Neuron (in vitro differentiated cells): ENCODE results near the gene FBXL13.
"Not testable (repeated sequence)": the region's sequence is repeated elsewhere in the genome, so short reads cannot be mapped to it uniquely, and the experiment has no call there.

Experiments
- H2AFZ ChIP-seq: one replicate; pipeline ENCODE4 v1.6.1; 2013; ENCODE audit warnings: low read depth, mild to moderate bottlenecking, inconsistent platforms, low read length, moderate library complexity
- H3K27me3 ChIP-seq: one replicate; pipeline ENCODE4 v1.6.1; 2013; ENCODE audit warnings: low read length; ENCODE audit not compliant: insufficient read depth
- H3K36me3 ChIP-seq: one replicate; pipeline ENCODE4 v1.6.1; 2013; ENCODE audit warnings: low read length; ENCODE audit not compliant: insufficient read depth
- H3K4me1 ChIP-seq: one replicate; pipeline ENCODE4 v1.6.1; 2013; ENCODE audit warnings: low read length; ENCODE audit not compliant: insufficient read depth
- H3K4me3 ChIP-seq: 2 replicates; pipeline ENCODE4 v1.5.1; 2013; ENCODE audit warnings: mild to moderate bottlenecking, low read length, moderate library complexity
- H3K9me3 ChIP-seq: one replicate; pipeline ENCODE4 v1.6.1; 2013; ENCODE audit warnings: low read length

FBXL13 gene

DNA sequence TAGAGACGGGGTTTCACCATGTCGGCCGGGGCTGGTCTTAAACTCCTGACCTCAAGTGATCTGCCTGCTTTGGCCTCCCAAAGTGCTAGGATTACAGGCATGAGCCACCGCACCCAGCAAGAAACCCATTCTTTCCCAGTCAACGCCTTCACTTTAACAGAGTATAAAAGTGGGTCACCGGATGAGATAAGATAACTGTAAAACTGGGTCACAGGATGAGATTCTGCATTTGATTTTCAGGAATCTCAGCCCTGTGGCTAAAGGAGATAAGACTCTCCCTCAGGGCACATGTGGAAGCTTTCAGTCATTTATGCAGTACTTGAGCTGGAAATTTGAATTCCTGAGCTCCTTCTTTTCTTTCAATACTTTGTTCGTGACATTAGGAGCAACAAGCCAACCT, 91.0 kb downstream of the FBXL13 start:
- no peaks in the 10 kb centered on the region for H3K9me3 ChIP-seq
- H3K4me1 ChIP-seq: no peaks in the 10 kb centered on the region
- no peak overlapping the region for H2AFZ ChIP-seq
- H3K27me3 ChIP-seq: no peaks in the 10 kb centered on the region
- no peak overlapping the region for H3K4me3 ChIP-seq
- H3K36me3 ChIP-seq: no peaks in the 10 kb centered on the region

GRCh38 chr7:102982235-102982634, 92.4 kb downstream of the FBXL13 start:
- Histone ChIP-seq H3K27me3 (no peaks in the 10 kb centered on the region), H3K4me1 (no peaks in the 10 kb centered on the region), H3K36me3 (no peaks in the 10 kb centered on the region), H2AFZ (no peak overlapping the region), H3K4me3 (no peak overlapping the region), H3K9me3 (no peaks in the 10 kb centered on the region)

DNA sequence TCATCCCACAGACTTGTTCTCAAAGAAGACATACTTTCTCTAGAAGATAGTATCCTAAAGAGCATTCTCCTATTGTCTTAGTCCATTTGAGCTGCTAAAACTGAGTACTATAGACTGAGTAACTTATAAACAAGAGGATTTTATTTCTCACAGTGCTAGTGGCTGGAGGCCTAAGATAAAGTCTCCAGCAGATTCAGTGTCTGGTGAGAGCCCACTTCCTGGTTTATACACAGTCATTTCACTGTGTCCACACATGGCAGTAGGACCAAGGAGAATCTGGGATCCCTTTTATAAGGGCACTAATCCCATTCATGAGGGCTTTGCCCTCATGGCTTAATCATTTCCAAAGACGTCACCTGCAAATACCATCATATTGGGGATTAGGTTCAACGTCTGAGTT, 93.1 kb downstream of the FBXL13 start:
- Histone ChIP-seq H3K4me3 (no peak overlapping the region), H2AFZ (no peak overlapping the region), H3K4me1 (no peaks in the 10 kb centered on the region), H3K27me3 (no peaks in the 10 kb centered on the region), H3K9me3 (no peaks in the 10 kb centered on the region), H3K36me3 (no peaks in the 10 kb centered on the region)

DNA sequence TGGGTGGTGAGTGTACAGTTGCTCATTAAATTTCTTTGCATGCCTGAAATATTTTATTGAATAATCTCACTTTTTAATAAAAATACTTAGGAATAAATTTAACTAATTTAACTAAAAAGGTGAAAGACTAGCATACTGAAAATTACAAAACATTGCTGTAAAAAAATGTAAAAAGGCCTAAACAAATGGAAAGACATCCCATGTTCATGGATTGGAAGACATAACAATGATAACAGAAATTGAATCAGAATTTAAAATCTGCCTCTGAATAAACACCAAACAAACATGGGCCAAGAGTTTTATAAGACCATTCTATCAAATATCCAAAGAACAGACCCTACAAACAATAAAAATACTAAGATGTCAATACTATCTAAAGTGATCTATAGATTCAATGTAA, 94.9 kb downstream of the FBXL13 start:
- Histone ChIP-seq H2AFZ (no peak overlapping the region), H3K4me1 (no peaks in the 10 kb centered on the region), H3K27me3 (no peaks in the 10 kb centered on the region), H3K9me3 (no peaks in the 10 kb centered on the region), H3K4me3 (no peak overlapping the region), H3K36me3 (no peaks in the 10 kb centered on the region)

- no peaks in the 10 kb centered on the region for H3K36me3 ChIP-seq
- H3K4me1 ChIP-seq: no peaks in the 10 kb centered on the region
- no peaks in the 10 kb centered on the region for H3K27me3 ChIP-seq
- H3K9me3 ChIP-seq: no peaks in the 10 kb centered on the region
- no peak overlapping the region for H2AFZ ChIP-seq
- H3K4me3 ChIP-seq: no peak overlapping the region
Measured at GRCh38 chr7:102978284-102978683, 96.3 kb downstream of the FBXL13 start.

DNA sequence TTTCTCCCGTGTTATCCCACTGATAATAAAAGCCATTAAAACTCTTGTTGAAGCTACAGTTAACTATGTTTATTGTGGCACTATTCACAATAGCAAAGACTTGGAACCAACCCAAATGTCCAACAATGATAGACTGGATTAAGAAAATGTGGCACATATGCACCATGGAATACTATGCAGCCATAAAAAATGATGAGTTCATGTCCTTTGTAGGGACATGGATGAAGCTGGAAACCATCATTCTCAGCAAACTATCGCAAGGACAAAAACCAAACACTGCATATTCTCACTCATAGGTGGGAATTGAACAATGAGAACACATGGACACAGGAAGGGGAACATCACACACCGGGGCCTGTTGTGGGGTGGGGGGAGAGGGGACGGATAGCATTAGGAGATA, 97.0 kb downstream of the FBXL13 start:
- H3K9me3 ChIP-seq, H3K36me3 ChIP-seq, H3K4me3 ChIP-seq, H2AFZ ChIP-seq, H3K4me1 ChIP-seq, H3K27me3 ChIP-seq: not testable (repeated sequence)

DNA sequence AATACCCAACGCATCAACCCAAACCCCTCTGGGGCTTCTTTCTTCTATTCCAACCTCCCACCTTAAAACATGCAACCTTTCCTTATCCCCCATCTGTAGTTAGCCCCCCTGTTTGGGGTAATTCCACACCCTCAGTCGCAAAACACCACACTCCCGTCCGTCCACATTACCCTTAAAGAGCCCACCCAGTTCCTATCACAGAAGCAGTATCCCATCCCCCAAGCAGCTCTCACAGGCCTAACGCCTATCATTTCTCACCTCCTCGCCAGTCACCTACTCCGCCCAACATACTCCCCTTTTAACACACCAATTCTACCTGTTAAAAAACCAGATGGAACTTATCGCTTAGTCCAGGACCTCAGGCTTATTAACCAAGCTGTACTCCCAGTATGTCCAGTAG, 98.1 kb downstream of the FBXL13 start:
- Histone ChIP-seq H3K4me1 (no peaks in the 10 kb centered on the region), H3K27me3 (no peaks in the 10 kb centered on the region), H3K9me3 (no peaks in the 10 kb centered on the region), H2AFZ (no peak overlapping the region), H3K4me3 (no peak overlapping the region), H3K36me3 (no peaks in the 10 kb centered on the region)

- Histone ChIP-seq H3K36me3 (no peaks in the 10 kb centered on the region), H3K9me3 (no peaks in the 10 kb centered on the region), H3K27me3 (no peaks in the 10 kb centered on the region), H3K4me1 (no peaks in the 10 kb centered on the region), H3K4me3 (no peak overlapping the region), H2AFZ (no peak overlapping the region)
Measured at GRCh38 chr7:102975854-102976253, 98.7 kb downstream of the FBXL13 start.

- Histone ChIP-seq H3K36me3 (no peaks in the 10 kb centered on the region), H3K9me3 (no peaks in the 10 kb centered on the region), H3K4me1 (no peaks in the 10 kb centered on the region), H3K4me3 (no peak overlapping the region), H2AFZ (no peak overlapping the region), H3K27me3 (no peaks in the 10 kb centered on the region)
Measured at GRCh38 chr7:102974366-102975236, 100.0 kb downstream of the FBXL13 start.

DNA sequence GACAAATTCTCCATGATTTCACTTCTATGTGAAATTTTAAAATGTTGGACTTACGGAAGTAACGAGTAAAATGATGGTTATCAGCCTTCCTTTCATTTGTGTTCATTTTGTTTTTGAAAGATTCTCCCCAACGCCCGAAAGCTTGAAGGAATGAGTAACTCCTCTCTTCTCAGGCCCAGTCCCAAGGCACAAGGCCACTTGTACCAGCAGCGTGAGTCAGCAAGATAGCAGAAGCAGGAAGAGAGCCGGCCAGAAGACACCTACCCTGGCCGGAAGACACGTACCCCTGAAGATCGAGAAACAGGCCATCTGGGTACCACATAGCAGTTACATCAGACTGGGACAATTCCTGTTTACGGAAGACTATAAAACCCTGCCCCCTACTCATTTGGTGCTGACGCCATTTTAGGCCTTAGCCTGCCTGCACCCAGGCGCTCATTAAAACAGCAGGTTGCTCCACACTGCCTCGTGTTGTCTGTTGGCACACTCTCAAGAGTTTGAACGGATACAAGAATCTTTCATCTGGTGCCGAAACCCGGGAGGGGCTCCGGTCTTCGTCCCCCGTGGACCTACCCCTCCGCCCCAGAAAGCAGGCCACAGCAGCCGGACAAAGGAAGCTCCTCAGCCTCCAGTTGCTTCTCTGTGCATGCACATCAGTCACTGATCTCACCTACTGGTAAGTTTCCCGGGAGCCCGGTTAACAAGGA, 101.3 kb downstream of the FBXL13 start:
- H3K36me3 ChIP-seq: no peaks in the 10 kb centered on the region
- no peak overlapping the region for H3K4me3 ChIP-seq
- H3K9me3 ChIP-seq: no peaks in the 10 kb centered on the region
- no peaks in the 10 kb centered on the region for H3K27me3 ChIP-seq
- no peak overlapping the region for H2AFZ ChIP-seq
- no peaks in the 10 kb centered on the region for H3K4me1 ChIP-seq

- no peaks in the 10 kb centered on the region for H3K36me3 ChIP-seq
Measured at GRCh38 chr7:102967798-102968197, 106.8 kb downstream of the FBXL13 start.

GRCh38 chr7:102966465-102966864, 108.1 kb downstream of the FBXL13 start:
- Histone ChIP-seq H3K4me3 (no peak overlapping the region), H2AFZ (no peak overlapping the region), H3K4me1 (no peaks in the 10 kb centered on the region), H3K36me3 (no peaks in the 10 kb centered on the region), H3K9me3 (no peaks in the 10 kb centered on the region), H3K27me3 (no peaks in the 10 kb centered on the region)

More at GRCh38 chr7:102967798-102968197, 106.8 kb downstream of the FBXL13 start:
- no peaks in the 10 kb centered on the region for H3K27me3 ChIP-seq
- H3K4me1 ChIP-seq: no peaks in the 10 kb centered on the region
- H3K9me3 ChIP-seq: no peaks in the 10 kb centered on the region
- no peak overlapping the region for H3K4me3 ChIP-seq
- H2AFZ ChIP-seq: no peak overlapping the region

- H3K4me1 ChIP-seq, H3K36me3 ChIP-seq, H3K4me3 ChIP-seq, H3K27me3 ChIP-seq, H2AFZ ChIP-seq, H3K9me3 ChIP-seq: not testable (repeated sequence)
Measured at GRCh38 chr7:102961993-102962392, 112.6 kb downstream of the FBXL13 start.
